ENCODE measurements around the gene CLCN5.

GRCh38 chrX:49977319-49978090, 55.1 kb downstream of the CLCN5 start:
- no peak for TF ChIP-seq POLR2AphosphoS5 (IDR thresholded peaks at IDR 0.05; ENCODE audit: low read depth, low read length)
- no peak for TF ChIP-seq POLR2A (IDR thresholded peaks at IDR 0.05; ENCODE audit: low read depth, low read length)
- no peak for TF ChIP-seq TAF1 (IDR thresholded peaks at IDR 0.05; ENCODE audit: low read depth, low read length)
- no peak for TF ChIP-seq SPI1 (IDR thresholded peaks at IDR 0.05; ENCODE audit: low read depth, low read length)
- no peak for TF ChIP-seq POU2F2 (IDR thresholded peaks at IDR 0.05; ENCODE audit: low read depth, low read length)
- no peak for TF ChIP-seq PAX5 (IDR thresholded peaks at IDR 0.05; ENCODE audit: insufficient read depth, low read length, severe bottlenecking)
